ENCODE data around the gene BCORL1. TPM values are rescaled to one million over a fixed set of nuclear protein-coding genes. Genes with fewer than 3 reads are reported as not detected.

The BCORL1 gene
- total RNA-seq, 1 experiment from 2014 or later: 30.8 TPM

DNA sequence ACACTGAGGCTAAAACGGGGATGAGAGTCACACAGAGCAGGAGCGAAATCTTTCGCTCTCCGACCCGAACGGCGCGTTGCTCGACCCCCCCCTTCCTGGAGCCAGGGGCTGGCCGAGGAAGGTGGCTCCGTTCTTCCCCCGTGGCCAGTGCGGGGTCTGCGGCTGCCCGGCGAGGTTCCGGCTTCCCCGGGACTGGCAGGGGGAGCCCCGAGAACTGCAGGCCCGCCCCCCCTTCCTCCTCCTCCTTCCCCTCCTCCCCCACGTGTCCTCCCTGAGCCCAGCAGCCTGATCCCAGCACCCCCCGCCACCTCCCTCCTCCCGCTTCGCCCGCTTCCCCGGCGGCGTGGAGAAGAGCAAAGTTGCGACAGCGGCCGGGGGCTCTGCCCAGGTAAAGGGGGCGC lies 2.4 kb upstream of the BCORL1 start:
- no peaks in the 10 kb centered on the region for H3K9me2 ChIP-seq (ENCODE audit: insufficient read depth)
- ATAC-seq (no peak), DNase-seq (ENCODE audit: low read depth, low spot score) (no peak)
- peak overlapping the region; percentile 87; the same call in 1 of the 2 replicates for H3K4me2 ChIP-seq (ENCODE audit: low read length)
- no TSS peak for BruUV-seq (replicated peaks)
- no peak overlapping the region for H3K9ac ChIP-seq (ENCODE audit: low read length)
- intact Hi-C loops (cut with micrococcal nuclease): no loop called here
- no peak overlapping the region for H3K27ac ChIP-seq (ENCODE audit: low read depth, low read length)
- no peak overlapping the region for H2AFZ ChIP-seq (ENCODE audit: low read depth, low read length, poor library complexity, severe bottlenecking)
- H3K79me2 ChIP-seq (ENCODE audit: insufficient read depth, low read length): peaks cover 8% of the 10 kb centered on the region
- no peaks in the 10 kb centered on the region for H3K36me3 ChIP-seq (ENCODE audit: control insufficient read depth in 1 of 2, insufficient read depth in 2 of 2, low read length in 2 of 2)
- H3K9me3 ChIP-seq (ENCODE audit: control insufficient read depth in 1 of 2, insufficient read depth in 1 of 2, low read depth in 1 of 2, low read length in 2 of 2): no peaks in the 10 kb centered on the region
- ChIA-PET CTCF (no interaction called here), RAD21 (ENCODE audit: low non-redundant PET in 1 of 2, low total read pairs in 2 of 2, uncharacterized antibody in 2 of 2, unreplicated experiment in 2 of 2) (no interaction called here), POLR2A (no interaction called here)
- H3K4me3 ChIP-seq (replicated peaks in 1 of 2; ENCODE audit: low read depth in 1 of 2, low read length in 2 of 2): no peak overlapping the region
- TF ChIP-seq SRF (IDR thresholded peaks at IDR 0.05; ENCODE audit: low read depth): no peak
- TF ChIP-seq EZH2 (IDR thresholded peaks at IDR 0.05): no peak
- TF ChIP-seq, protein P1, sequence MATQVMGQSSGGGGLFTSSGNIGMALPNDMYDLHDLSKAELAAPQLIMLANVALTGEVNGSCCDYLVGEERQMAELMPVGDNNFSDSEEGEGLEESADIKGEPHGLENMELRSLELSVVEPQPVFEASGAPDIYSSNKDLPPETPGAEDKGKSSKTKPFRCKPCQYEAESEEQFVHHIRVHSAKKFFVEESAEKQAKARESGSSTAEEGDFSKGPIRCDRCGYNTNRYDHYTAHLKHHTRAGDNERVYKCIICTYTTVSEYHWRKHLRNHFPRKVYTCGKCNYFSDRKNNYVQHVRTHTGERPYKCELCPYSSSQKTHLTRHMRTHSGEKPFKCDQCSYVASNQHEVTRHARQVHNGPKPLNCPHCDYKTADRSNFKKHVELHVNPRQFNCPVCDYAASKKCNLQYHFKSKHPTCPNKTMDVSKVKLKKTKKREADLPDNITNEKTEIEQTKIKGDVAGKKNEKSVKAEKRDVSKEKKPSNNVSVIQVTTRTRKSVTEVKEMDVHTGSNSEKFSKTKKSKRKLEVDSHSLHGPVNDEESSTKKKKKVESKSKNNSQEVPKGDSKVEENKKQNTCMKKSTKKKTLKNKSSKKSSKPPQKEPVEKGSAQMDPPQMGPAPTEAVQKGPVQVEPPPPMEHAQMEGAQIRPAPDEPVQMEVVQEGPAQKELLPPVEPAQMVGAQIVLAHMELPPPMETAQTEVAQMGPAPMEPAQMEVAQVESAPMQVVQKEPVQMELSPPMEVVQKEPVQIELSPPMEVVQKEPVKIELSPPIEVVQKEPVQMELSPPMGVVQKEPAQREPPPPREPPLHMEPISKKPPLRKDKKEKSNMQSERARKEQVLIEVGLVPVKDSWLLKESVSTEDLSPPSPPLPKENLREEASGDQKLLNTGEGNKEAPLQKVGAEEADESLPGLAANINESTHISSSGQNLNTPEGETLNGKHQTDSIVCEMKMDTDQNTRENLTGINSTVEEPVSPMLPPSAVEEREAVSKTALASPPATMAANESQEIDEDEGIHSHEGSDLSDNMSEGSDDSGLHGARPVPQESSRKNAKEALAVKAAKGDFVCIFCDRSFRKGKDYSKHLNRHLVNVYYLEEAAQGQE (IDR thresholded peaks at IDR 0.05; ENCODE audit: low read depth): no peak
- TF ChIP-seq, protein P2, sequence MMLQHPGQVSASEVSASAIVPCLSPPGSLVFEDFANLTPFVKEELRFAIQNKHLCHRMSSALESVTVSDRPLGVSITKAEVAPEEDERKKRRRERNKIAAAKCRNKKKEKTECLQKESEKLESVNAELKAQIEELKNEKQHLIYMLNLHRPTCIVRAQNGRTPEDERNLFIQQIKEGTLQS (IDR thresholded peaks at IDR 0.05): no peak
- TF ChIP-seq, protein P3, sequence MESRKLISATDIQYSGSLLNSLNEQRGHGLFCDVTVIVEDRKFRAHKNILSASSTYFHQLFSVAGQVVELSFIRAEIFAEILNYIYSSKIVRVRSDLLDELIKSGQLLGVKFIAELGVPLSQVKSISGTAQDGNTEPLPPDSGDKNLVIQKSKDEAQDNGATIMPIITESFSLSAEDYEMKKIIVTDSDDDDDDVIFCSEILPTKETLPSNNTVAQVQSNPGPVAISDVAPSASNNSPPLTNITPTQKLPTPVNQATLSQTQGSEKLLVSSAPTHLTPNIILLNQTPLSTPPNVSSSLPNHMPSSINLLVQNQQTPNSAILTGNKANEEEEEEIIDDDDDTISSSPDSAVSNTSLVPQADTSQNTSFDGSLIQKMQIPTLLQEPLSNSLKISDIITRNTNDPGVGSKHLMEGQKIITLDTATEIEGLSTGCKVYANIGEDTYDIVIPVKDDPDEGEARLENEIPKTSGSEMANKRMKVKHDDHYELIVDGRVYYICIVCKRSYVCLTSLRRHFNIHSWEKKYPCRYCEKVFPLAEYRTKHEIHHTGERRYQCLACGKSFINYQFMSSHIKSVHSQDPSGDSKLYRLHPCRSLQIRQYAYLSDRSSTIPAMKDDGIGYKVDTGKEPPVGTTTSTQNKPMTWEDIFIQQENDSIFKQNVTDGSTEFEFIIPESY (IDR thresholded peaks at IDR 0.05; ENCODE audit: extremely low read depth, insufficient replicate concordance, low read length): no peak
- TF ChIP-seq EGR1 (IDR thresholded peaks at IDR 0.05; ENCODE audit: low read depth): no peak
- TF ChIP-seq ZNF274 (IDR thresholded peaks at IDR 0.05; ENCODE audit: low read depth, low read length): no peak
- TF ChIP-seq, protein P4, sequence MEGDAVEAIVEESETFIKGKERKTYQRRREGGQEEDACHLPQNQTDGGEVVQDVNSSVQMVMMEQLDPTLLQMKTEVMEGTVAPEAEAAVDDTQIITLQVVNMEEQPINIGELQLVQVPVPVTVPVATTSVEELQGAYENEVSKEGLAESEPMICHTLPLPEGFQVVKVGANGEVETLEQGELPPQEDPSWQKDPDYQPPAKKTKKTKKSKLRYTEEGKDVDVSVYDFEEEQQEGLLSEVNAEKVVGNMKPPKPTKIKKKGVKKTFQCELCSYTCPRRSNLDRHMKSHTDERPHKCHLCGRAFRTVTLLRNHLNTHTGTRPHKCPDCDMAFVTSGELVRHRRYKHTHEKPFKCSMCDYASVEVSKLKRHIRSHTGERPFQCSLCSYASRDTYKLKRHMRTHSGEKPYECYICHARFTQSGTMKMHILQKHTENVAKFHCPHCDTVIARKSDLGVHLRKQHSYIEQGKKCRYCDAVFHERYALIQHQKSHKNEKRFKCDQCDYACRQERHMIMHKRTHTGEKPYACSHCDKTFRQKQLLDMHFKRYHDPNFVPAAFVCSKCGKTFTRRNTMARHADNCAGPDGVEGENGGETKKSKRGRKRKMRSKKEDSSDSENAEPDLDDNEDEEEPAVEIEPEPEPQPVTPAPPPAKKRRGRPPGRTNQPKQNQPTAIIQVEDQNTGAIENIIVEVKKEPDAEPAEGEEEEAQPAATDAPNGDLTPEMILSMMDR (IDR thresholded peaks at IDR 0.05 in 2 of 3, conservative IDR thresholded peaks at IDR 0.05 in 1 of 3; ENCODE audit: borderline replicate concordance in 1 of 3, insufficient read depth in 1 of 3, low read depth in 2 of 3, low read length in 2 of 3): no peak
- H3K27me3 ChIP-seq (ENCODE audit: insufficient read depth, low read length): no peaks in the 10 kb centered on the region
- peaks cover 0 to 7% of the 10 kb centered on the region in 2 experiments; a peak in 1 of 4 replicates for H3K4me1 ChIP-seq (ENCODE audit: control insufficient read depth in 1 of 2, insufficient read depth in 2 of 2, low read length in 2 of 2)
- H4K20me1 ChIP-seq (ENCODE audit: insufficient read depth): no peaks in the 10 kb centered on the region
